ENCODE data around the gene ENTPD3. TPM values are rescaled to one million over a fixed set of nuclear protein-coding genes. Genes with fewer than 3 reads are reported as not detected.

ENTPD3 gene
- total and polyA plus RNA-seq, 2 donors from 2014 or later = 1.1 TPM

DNA sequence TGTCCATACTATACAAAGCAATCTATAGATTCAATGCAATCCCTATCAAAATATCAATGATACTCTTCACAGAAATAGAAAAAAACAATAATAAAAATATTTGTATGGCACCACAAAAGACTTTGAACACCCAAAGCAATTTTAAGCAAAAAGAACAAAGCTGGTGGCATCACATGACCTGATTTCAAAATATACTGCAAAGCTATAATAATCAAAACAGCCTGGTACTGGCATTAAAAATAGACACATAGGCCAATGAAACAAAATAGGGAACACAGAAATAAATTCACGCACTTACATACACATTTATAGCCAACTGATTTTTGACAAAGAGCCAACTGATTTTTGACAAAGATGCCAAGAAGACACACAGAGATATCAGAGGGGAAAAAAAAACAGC is 9.2 kb upstream of the ENTPD3 start:
- DNase-seq (no peak), FAIRE-seq (no peak)
- no peak overlapping the region for H3K9ac ChIP-seq (ENCODE audit: low read length in 3 of 3)
- no peaks in the 10 kb centered on the region for H3K36me3 ChIP-seq (ENCODE audit: control insufficient read depth in 2 of 3, insufficient read depth in 3 of 3, low read length in 3 of 3)
- peaks cover 0 to 6% (median 0%) of the 10 kb centered on the region in 3 donors for H3K9me3 ChIP-seq (ENCODE audit: control insufficient read depth in 2 of 3, insufficient read depth in 1 of 3, low read length in 3 of 3)
- intact Hi-C loops (cut with DNase I) = no loop called here
- H3K27me3 ChIP-seq (ENCODE audit: control insufficient read depth, insufficient read depth, low read length) = no peaks in the 10 kb centered on the region
- TF ChIP-seq, protein P1, sequence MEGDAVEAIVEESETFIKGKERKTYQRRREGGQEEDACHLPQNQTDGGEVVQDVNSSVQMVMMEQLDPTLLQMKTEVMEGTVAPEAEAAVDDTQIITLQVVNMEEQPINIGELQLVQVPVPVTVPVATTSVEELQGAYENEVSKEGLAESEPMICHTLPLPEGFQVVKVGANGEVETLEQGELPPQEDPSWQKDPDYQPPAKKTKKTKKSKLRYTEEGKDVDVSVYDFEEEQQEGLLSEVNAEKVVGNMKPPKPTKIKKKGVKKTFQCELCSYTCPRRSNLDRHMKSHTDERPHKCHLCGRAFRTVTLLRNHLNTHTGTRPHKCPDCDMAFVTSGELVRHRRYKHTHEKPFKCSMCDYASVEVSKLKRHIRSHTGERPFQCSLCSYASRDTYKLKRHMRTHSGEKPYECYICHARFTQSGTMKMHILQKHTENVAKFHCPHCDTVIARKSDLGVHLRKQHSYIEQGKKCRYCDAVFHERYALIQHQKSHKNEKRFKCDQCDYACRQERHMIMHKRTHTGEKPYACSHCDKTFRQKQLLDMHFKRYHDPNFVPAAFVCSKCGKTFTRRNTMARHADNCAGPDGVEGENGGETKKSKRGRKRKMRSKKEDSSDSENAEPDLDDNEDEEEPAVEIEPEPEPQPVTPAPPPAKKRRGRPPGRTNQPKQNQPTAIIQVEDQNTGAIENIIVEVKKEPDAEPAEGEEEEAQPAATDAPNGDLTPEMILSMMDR (IDR thresholded peaks at IDR 0.05; ENCODE audit: borderline replicate concordance, extremely low read depth, insufficient read depth) = no peak
- H3K4me3 ChIP-seq (ENCODE audit: low read length in 3 of 3) = no peak overlapping the region
- H3K27ac ChIP-seq (ENCODE audit: low read depth in 2 of 2, low read length in 2 of 2) = no peak overlapping the region
- H3K4me1 ChIP-seq (ENCODE audit: control insufficient read depth in 2 of 3, insufficient read depth in 2 of 3, low read depth in 1 of 3, low read length in 3 of 3) = no peaks in the 10 kb centered on the region

DNA sequence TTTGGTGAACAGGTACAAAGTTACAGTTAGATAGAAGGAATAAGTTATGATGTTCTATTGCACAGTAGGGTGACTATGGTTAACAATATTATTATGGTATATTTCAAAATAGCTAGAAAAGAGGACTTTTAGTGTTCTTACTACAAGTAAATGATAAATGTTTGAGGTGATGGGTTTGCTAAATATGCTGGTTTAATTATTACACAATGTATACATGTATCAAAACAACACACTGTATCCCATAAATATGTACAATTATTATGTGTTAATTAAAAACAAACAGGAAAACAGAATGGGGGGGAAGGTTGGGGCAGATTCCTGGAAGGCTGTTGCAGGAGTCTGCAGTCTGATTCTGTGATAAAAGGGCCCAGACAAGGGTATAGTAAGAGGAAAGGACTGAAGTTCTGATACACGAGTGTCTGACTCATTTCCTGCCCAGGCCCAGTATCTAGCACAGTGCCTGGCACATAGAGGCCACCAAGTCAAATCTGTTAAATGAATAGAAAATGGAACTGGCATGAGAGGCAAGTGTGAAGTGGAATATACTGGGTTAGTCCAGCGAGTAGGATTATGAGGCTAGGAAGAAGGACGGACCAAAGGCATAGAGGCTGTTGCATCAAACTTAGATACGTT is 7.2 kb upstream of the ENTPD3 start:
- Histone ChIP-seq H3K4me1 (ENCODE audit: control insufficient read depth in 2 of 3, insufficient read depth in 2 of 3, low read depth in 1 of 3, low read length in 3 of 3) (no peaks in the 10 kb centered on the region), H3K27me3 (ENCODE audit: control insufficient read depth, insufficient read depth, low read length) (no peaks in the 10 kb centered on the region), H3K27ac (ENCODE audit: low read depth in 2 of 2, low read length in 2 of 2) (no peak overlapping the region), H3K9ac (ENCODE audit: low read length in 3 of 3) (no peak overlapping the region), H3K36me3 (ENCODE audit: control insufficient read depth in 2 of 3, insufficient read depth in 3 of 3, low read length in 3 of 3) (no peaks in the 10 kb centered on the region), H3K4me3 (ENCODE audit: low read length in 3 of 3) (no peak overlapping the region), H3K9me3 (ENCODE audit: control insufficient read depth in 2 of 3, insufficient read depth in 1 of 3, low read length in 3 of 3) (peaks cover 0 to 6% (median 0%) of the 10 kb centered on the region in 3 donors)
- FAIRE-seq (no peak), DNase-seq (no peak)
- intact Hi-C loops (cut with DNase I) = no loop called here
- TF ChIP-seq, protein P1 (IDR thresholded peaks at IDR 0.05; ENCODE audit: borderline replicate concordance, extremely low read depth, insufficient read depth) = no peak

DNA sequence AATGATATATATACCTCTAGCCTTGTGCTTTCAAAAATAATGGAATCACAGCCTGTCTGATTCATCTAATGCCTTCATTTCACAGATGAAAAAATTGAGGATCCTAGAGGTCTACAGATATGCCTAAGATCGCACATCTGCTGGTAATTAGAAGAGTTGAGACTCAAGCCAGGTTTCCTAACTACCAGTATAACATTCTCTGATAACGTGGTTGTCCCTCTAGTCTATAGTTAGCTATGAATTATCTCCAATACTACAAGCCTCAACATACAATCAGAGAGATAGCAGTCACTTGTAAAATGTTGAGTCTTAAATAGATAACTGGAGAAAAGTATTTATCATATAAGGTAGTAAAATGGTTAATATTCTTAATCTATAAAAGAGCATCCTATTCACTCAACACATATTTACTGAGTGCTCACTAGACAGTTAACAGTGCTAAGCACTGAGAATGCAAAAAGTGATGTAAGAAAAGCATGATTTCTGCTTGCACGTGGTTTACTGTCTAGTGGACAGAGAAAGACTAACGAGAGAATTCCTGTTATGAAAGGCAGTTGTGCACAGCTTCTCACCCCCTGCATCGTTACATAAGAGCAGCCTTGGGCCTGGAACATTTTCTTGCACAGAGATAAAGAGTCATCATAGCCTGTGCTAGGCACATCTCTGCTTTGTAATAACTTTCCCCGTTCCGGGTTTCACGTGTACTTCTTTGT is 4.9 kb upstream of the ENTPD3 start:
- no peak for FAIRE-seq
- H3K27ac ChIP-seq (ENCODE audit: low read depth in 2 of 2, low read length in 2 of 2) = no peak overlapping the region
- H3K9me3 ChIP-seq (ENCODE audit: control insufficient read depth in 2 of 3, insufficient read depth in 1 of 3, low read length in 3 of 3) = peaks cover 0 to 6% (median 0%) of the 10 kb centered on the region in 3 donors
- no peak overlapping the region for H3K4me3 ChIP-seq (ENCODE audit: low read length in 3 of 3)
- H3K4me1 ChIP-seq (ENCODE audit: control insufficient read depth in 2 of 3, insufficient read depth in 2 of 3, low read depth in 1 of 3, low read length in 3 of 3) = peaks cover 0 to 2% (median 0%) of the 10 kb centered on the region in 3 donors
- TF ChIP-seq, protein P1 (IDR thresholded peaks at IDR 0.05; ENCODE audit: borderline replicate concordance, extremely low read depth, insufficient read depth) = no peak
- no peak overlapping the region for H3K9ac ChIP-seq (ENCODE audit: low read length in 3 of 3)
- no peaks in the 10 kb centered on the region for H3K36me3 ChIP-seq (ENCODE audit: control insufficient read depth in 2 of 3, insufficient read depth in 3 of 3, low read length in 3 of 3)
- H3K27me3 ChIP-seq (ENCODE audit: control insufficient read depth, insufficient read depth, low read length) = no peaks in the 10 kb centered on the region
- intact Hi-C loops (cut with DNase I) = no loop called here
- no peak for DNase-seq

Measured in kidney (tissue), 14 donors.